Activated naive CD8-positive, alpha-beta T cell treated with anti-CD3 and anti-CD28 coated beads, Interleukin-2, amount 50 U/mL, for 24 hours (primary cell): Measurements from ENCODE around the gene KRT6C.

Experiments used
- ATAC-seq: fragments of 150-1000 bp; cut with Tn5 transposase; one replicate; pipeline ENCODE4 v1.10.0; 2021
- DNase-seq: peaks from one replicate; pipeline ENCODE4 v3.0.0; 2021
- H3K27ac Mint-ChIP-seq: one replicate; pipeline ENCODE4 v1.8.0; 2021; ENCODE audit warnings: mild to moderate bottlenecking, mixed read lengths
- H3K27me3 Mint-ChIP-seq: one replicate; pipeline ENCODE4 v1.8.0; 2021; ENCODE audit warnings: mixed read lengths
- H3K36me3 Mint-ChIP-seq: one replicate; pipeline ENCODE4 v1.8.0; 2021; ENCODE audit warnings: low read depth, mixed read lengths
- H3K4me1 Mint-ChIP-seq: one replicate; pipeline ENCODE4 v1.8.0; 2021; ENCODE audit warnings: mixed read lengths
- H3K4me3 Mint-ChIP-seq: one replicate; pipeline ENCODE4 v1.8.0; 2021; ENCODE audit warnings: mild to moderate bottlenecking, moderate library complexity, mixed read lengths
- H3K9me3 Mint-ChIP-seq: one replicate; pipeline ENCODE4 v1.8.0; 2021; ENCODE audit warnings: mixed read lengths

The KRT6C gene

DNA sequence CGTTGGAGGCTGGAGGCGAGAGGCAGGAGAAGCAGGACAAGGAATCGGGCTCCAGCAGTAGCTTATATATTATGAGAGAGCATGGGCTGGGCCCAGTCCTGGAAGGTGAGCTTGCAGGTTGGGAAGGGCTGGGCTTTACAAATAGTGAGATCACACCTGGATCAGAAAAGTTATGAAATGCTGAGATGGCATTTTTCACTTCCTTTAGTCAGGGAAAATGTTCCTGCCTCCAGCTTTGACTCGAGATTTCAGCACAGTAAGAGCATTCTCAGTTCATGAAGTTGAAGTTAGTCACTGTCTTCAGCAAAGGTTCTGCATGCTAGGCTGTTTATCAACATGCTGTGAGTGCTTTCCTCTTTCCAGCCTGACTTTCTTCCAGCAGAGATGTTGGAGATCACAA is at the start of gene KRT6C:
Gene KRT6C (minus strand): TSS at position 38 of the 400 bp plus-strand sequence. CDS start 68 bp downstream, outside the sequence.
- Mint-ChIP-seq H3K4me3 (no peak within 1 kb of the TSS), H3K9me3 (no peaks in the 10 kb centered on the region), H3K27me3 (peaks cover 6% of the 10 kb centered on the region), H3K36me3 (no peaks in the 10 kb centered on the region), H3K4me1 (no peaks in the 10 kb centered on the region), H3K27ac (no peak within 1 kb of the TSS)
- DNase-seq (no peak), ATAC-seq (no peak)

DNA sequence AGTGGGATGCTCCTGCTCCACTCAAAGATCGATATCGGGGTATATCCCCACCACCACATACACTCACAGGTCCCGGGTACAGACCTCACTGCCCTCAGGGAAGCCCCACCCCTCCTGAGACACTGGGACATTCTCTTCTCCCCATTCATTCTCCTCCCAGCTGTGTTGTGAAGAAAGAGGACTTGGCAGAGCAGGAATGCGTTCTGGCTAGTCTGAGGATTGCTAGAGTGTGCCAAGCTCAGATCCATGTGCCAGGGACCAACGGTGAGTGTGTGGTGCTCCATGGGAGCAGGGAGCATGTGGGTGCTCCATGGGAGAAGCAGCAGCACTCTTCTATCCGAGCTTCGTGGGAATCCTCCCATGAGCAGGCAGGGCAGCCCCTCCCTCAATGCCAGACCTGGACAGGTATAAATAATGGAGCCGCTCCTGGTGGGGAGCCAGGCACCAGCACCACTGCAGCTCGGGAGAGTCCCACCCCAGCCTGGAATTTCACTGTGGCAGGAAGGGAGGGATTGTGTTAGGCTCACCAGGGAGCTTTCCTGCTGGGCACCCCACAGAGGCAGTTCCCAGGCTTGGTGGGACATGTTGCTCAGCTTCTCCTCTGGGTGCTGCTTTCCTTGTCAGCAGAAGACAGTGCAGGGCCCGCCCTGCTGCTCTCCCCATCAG is 48.9 kb upstream of the KRT6C start:
- Mint-ChIP-seq H3K27ac (no peak overlapping the region), H3K4me3 (no peak overlapping the region), H3K27me3 (no peaks in the 10 kb centered on the region), H3K4me1 (no peaks in the 10 kb centered on the region), H3K9me3 (no peaks in the 10 kb centered on the region), H3K36me3 (no peaks in the 10 kb centered on the region)
- ATAC-seq (no peak), DNase-seq (no peak)

DNA sequence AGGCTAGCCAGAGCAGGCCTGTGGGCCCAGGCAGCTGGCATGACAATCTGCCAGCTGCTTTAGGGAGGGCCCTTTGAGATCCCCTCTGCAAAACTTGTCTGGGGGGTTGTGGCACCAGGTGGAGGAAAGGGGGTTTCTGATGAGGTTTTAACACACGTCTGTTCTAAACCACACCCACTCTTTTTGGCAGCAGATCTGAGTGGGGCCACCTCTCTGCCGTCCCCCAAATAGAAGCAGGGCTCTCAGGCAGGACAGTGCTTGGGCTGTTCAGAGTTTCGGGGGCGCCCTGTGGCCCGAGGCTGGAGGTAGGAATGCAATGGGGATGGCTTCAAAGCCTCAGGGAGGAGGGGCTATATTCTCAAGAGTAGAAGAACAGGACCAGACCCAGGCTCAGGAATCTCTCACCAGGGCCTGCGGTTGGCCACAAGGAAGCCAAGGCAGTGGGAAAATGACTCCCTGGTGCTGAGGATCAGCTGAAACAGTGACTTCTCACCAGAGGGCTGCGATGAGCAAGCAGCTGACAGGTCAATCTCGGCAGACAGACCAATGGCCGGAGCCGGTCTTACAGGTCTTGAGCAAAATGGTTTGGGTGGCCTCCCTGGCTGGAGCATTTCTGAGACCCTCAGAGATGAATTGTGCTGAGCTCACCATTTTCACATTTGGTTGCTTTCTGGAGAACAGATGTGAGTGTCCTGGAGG is 48.1 kb upstream of the KRT6C start:
- ATAC-seq, result no peak

DNA sequence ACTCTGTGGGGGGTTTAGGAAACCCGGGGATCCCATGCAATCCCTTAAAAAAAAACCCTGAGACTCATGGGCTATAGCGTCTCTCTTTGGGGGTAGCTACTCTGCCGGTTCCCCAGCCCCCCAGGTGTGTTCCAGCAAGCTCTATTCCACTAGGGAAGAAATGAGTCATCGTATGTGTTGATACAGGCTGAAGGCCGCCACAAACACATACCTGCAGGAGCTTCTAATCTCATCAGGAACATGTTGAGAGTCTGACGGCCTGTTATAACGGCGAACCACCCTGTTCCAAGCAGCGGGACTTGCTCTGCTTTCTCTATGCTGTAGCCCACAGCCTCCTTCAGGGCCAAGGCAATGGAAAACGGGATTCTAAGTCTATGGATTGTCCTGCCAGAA is 47.6 kb upstream of the KRT6C start:
- H3K27ac Mint-ChIP-seq, result no peak overlapping the region
- H3K36me3 Mint-ChIP-seq, result no peaks in the 10 kb centered on the region
- H3K9me3 Mint-ChIP-seq, result no peaks in the 10 kb centered on the region
- ATAC-seq (no peak), DNase-seq (no peak)
- no peaks in the 10 kb centered on the region for H3K4me1 Mint-ChIP-seq
- H3K27me3 Mint-ChIP-seq, result no peaks in the 10 kb centered on the region
- no peak overlapping the region for H3K4me3 Mint-ChIP-seq

More for the DNA sequence above, 48.1 kb upstream of the KRT6C start:
- no peak for DNase-seq
- Mint-ChIP-seq H3K27ac (no peak overlapping the region), H3K9me3 (no peaks in the 10 kb centered on the region), H3K4me3 (no peak overlapping the region), H3K4me1 (no peaks in the 10 kb centered on the region), H3K36me3 (no peaks in the 10 kb centered on the region), H3K27me3 (no peaks in the 10 kb centered on the region)

DNA sequence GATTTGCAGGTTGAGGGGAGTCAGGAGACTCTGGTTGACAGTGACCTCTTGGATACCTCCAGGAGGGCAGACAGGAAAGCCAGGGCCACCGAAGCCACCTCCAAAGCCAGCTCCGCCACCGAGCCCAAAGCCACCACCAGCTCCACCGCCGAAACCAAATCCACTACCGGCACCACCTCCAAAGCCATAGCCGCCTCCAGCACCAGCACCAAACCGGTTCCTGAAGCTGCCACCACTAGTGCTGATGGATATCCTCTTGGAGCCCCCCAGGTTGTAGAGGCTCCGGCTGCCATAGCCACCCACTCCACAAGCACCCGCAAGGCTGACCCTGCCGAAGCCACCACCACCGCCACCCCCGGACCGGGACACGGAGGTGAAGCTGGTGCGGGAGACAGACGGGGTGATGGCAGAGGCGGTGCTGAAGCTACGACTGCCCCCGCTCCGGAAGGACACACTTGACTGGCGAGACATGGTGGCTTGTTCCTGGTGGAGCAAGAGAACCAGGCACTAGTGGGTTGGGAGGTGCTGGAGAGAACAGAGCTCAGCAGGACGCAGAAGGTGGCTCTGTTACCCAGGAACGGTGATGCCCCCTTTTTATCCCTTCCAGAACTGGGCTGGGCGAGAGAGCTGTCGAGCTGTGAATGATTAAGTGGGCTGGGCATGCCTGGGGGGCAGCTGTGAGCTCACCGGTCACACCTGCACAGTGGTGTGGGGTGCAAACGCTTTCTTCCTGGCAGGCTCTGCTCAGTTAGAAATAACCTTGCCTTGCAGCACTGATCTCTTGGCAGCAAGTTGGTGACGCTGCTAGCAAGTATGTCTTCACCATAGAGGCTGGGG is 46.4 kb upstream of the KRT6C start, which contains the start of gene KRT5:
Gene KRT5 (minus strand): TSS at position 569 of the 837 bp plus-strand sequence. CDS start 98 bp downstream, at position 471.
- no peaks in the 10 kb centered on the region for H3K36me3 Mint-ChIP-seq
- H3K9me3 Mint-ChIP-seq, result no peaks in the 10 kb centered on the region
- no peak within 1 kb of the TSS for H3K27ac Mint-ChIP-seq
- ATAC-seq, result no peak
- H3K4me1 Mint-ChIP-seq, result no peaks in the 10 kb centered on the region
- H3K27me3 Mint-ChIP-seq, result no peaks in the 10 kb centered on the region
- no peak for DNase-seq
- H3K4me3 Mint-ChIP-seq, result no peak within 1 kb of the TSS

DNA sequence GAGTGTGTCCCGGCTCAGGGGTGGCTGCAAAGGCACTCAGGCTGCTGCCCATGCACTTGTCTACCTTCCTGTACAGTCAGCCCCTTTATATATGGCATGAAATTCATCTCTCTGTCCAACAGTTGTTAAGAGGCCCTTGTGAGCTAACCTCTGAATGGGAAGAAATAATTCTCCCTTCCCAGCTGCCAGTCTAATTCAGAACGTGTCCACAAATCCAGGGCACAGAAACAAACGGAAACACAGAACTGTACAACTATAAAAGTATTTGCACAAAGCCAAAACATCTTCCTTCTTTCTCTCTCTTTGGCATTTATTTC is 45.7 kb upstream of the KRT6C start:
- no peaks in the 10 kb centered on the region for H3K36me3 Mint-ChIP-seq
- ATAC-seq (no peak), DNase-seq (no peak)
- H3K4me1 Mint-ChIP-seq, result no peaks in the 10 kb centered on the region
- no peak overlapping the region for H3K4me3 Mint-ChIP-seq
- no peaks in the 10 kb centered on the region for H3K9me3 Mint-ChIP-seq
- H3K27me3 Mint-ChIP-seq, result no peaks in the 10 kb centered on the region
- H3K27ac Mint-ChIP-seq, result no peak overlapping the region

DNA sequence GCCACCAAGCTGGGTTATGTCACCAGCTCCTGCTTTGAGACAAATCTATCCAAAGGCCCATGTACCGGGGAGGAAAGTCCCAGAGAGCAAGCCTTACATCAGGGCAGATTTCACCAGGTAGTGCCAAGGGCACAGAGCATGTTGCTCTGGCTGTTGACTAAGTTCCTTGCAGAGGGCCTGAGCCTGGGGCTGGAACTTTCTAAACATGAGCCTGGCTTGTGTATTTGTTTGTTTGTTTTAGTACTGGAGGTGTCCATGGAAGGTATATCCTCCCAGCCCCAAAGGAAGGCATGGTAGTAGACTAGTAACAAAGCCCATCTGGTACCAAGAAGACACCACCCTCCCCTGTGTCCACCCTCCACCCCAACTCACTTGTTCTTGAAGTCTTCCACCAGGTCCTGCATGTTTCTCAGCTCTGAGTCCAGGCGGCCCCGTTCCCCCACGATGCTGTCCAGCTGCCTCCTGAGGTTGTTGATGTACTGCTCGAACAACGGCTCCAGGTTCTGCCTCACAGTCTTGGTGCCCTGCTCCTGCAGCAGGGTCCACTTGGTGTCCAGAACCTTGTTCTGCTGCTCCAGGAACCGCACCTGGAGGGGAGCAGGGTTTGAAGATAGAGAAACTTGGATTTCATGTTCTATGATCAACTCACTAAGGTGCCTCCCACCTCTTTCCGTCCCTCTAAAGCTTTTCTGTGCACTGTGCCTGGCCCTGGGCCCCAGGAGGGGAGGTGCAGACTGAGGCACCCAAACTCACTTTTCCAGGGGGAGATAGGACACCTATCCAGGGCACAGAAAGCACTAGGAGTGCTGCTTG is 45.2 kb upstream of the KRT6C start:
- ATAC-seq, result no peak
- Mint-ChIP-seq H3K27me3 (no peaks in the 10 kb centered on the region), H3K36me3 (no peaks in the 10 kb centered on the region), H3K4me1 (no peaks in the 10 kb centered on the region), H3K9me3 (no peaks in the 10 kb centered on the region), H3K27ac (no peak overlapping the region), H3K4me3 (no peak overlapping the region)
- no peak for DNase-seq

DNA sequence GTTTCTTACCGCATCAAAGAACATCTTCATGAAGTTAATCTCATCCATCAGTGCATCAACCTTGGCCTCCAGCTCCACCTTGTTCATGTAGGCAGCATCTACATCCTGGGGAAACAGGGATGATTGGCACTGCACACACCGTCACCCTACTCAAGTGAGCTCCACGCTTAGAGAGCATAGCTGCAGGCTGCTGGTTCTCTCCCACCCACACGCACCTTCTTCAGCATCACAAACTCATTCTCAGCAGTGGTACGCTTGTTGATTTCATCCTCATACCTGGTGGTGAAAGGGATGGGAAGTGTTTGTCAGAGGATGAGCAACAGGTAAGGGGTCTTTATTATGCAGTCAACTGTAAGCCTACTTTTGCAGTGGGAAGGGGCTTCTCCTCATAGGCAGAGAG is 44.3 kb upstream of the KRT6C start:
- Mint-ChIP-seq H3K27me3 (peaks cover 3% of the 10 kb centered on the region), H3K4me3 (no peak overlapping the region), H3K36me3 (no peaks in the 10 kb centered on the region), H3K27ac (no peak overlapping the region), H3K9me3 (no peaks in the 10 kb centered on the region), H3K4me1 (no peaks in the 10 kb centered on the region)
- no peak for DNase-seq
- no peak for ATAC-seq

DNA sequence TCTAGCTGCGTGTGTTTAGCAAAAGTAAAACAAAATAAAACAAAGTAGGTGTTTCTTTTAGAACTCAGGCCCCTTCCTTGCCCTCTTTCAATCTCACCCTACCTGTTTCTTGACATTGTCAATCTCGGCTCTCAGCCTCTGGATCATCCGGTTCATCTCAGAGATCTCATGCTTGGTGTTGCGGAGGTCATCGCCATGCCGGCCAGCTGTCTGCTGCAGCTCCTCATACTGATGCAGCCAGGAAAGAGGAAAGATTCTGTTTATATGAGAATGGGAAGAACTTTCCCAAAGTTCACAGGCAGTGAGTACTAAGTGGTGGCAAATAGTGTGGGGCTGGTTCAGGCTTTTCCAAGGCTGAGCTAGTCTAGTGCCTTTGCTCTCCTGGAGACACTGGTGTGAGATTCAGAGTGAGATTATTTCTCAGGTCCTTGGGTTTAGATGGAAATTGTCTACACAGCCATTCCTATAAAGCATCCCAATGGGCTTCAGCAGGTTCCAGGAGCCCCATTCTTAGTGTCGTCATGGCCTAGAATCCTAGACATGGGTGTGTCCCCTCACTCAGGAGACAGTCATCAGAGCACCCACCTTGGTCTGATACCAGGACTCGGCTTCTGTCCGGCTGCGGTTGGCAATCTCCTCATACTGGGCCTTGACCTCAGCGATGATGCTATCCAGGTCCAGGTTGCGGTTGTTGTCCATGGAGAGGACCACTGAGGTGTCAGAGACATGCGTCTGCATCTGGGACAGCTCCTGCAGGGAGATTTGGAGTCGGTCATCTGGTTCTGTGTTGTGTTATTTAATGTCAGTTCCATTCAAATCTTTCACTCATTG is 43.6 kb upstream of the KRT6C start:
- Mint-ChIP-seq H3K4me3 (no peak overlapping the region), H3K9me3 (no peaks in the 10 kb centered on the region), H3K4me1 (no peaks in the 10 kb centered on the region), H3K27me3 (peaks cover 7% of the 10 kb centered on the region), H3K27ac (no peak overlapping the region), H3K36me3 (no peaks in the 10 kb centered on the region)
- ATAC-seq, result no peak
- DNase-seq, result no peak

DNA sequence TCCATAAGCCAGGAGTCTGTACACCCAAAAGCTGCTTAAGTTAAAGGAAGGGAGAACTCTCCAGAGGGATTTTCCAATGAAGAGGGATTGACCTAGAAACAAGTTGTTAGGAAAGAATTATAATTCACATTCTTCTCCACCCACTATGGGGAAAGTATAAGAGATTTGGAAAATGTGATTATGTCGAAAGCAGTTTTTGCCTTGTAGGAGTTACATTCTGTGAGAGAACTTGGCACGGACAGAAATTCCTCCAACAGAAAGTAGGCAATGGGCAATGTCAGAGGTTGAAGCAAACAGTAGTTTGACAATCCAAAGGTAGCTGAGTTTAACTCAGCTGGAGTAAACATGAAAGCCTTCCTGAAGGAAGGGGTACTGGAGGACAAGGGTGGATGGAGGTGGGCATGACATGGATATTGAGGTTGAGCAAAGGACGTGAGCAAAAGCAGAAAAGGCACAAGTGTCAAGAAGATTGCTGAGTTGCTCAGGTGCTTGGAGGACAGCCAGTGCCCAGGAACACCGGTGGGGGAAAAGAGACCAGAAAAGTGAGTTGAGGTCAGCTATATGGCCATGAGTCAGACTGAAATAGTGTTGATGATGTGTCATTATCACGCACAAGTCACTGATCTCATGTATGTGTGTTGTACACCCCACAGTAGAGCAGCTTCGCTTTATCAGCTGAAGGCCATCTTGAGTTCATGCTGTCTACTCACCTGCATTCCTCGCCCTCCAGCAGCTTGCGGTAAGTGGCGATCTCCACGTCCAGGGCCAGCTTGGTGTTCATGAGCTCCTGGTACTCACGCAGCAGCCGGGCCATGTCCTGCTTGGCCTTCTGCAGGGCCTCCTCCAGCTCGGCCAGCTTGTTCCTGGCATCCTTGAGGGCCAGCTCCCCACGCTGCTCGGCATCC is 42.6 kb upstream of the KRT6C start:
- no peaks in the 10 kb centered on the region for H3K36me3 Mint-ChIP-seq
- no peak overlapping the region for H3K27ac Mint-ChIP-seq
- no peaks in the 10 kb centered on the region for H3K9me3 Mint-ChIP-seq
- H3K27me3 Mint-ChIP-seq, result peaks cover 9% of the 10 kb centered on the region
- DNase-seq, result no peak
- ATAC-seq, result no peak
- no peak overlapping the region for H3K4me3 Mint-ChIP-seq
- no peaks in the 10 kb centered on the region for H3K4me1 Mint-ChIP-seq

DNA sequence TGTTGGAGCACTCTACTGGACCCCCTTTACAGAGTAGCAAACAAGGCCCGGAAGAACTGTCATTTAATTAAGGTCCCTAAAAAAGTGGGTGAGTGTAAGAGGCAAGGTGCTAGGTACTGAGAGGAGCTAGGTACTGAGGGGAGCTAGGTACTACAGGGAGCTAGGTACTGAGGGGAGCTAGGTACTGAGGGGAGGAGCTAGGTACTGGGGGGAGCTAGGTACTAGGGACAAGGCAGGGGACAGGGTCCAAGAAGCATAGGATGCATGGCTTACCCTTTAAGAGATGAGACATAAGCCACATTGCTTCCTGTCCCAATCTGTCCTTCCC is 41.7 kb upstream of the KRT6C start:
- Mint-ChIP-seq H3K9me3 (no peaks in the 10 kb centered on the region), H3K4me1 (no peaks in the 10 kb centered on the region), H3K4me3 (no peak overlapping the region), H3K27me3 (peaks cover 11% of the 10 kb centered on the region), H3K27ac (no peak overlapping the region), H3K36me3 (no peaks in the 10 kb centered on the region)
- ATAC-seq (no peak), DNase-seq (no peak)

DNA sequence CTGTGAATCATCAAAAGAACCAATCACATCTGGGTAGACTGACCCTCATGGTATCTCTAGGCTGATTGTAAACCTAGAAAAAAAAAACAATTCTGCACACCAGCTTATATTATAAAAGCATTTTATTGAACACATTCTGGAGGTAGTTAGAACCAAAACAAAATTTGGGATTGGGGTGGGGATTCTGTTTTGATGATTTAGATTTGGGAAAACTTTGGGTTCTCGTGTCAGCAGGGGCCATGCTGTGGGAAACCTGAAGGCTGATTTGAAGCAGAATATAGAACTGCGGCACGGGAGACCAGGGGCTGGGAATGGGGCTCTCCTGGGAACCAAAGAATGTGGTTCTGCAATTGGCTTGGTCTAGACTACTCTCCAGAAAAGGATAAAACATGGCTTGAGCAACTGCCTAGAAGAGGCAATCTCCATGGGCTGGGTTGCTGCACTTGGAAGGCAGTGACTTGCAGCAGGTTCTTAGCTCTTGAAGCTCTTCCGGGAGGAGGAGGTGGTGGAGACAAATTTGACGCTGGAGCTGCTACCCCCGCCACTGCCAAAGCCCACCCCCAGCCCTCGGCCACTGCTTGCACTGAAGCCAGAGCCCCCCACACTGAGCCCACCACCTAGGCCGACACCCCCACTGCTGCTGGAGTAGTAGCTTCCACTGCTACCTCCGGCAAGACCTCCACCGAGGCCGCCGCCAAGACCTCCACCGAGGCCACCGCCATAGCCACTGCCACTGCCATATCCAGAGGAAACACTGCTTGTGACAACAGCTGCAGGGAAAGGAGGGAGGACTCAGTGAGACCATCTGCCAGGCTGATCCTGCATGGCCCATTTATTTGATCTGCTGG is 41.1 kb upstream of the KRT6C start:
- DNase-seq, result no peak
- Mint-ChIP-seq H3K9me3 (no peaks in the 10 kb centered on the region), H3K36me3 (no peaks in the 10 kb centered on the region), H3K4me3 (no peak overlapping the region), H3K27ac (no peak overlapping the region), H3K4me1 (no peaks in the 10 kb centered on the region), H3K27me3 (peaks cover 13% of the 10 kb centered on the region)
- ATAC-seq, result no peak
